ENCODE results near the gene HSP90AA1.

- TF ChIP-seq, protein P1, sequence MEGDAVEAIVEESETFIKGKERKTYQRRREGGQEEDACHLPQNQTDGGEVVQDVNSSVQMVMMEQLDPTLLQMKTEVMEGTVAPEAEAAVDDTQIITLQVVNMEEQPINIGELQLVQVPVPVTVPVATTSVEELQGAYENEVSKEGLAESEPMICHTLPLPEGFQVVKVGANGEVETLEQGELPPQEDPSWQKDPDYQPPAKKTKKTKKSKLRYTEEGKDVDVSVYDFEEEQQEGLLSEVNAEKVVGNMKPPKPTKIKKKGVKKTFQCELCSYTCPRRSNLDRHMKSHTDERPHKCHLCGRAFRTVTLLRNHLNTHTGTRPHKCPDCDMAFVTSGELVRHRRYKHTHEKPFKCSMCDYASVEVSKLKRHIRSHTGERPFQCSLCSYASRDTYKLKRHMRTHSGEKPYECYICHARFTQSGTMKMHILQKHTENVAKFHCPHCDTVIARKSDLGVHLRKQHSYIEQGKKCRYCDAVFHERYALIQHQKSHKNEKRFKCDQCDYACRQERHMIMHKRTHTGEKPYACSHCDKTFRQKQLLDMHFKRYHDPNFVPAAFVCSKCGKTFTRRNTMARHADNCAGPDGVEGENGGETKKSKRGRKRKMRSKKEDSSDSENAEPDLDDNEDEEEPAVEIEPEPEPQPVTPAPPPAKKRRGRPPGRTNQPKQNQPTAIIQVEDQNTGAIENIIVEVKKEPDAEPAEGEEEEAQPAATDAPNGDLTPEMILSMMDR (IDR thresholded peaks at IDR 0.05; ENCODE audit: borderline replicate concordance, extremely low read depth, low read length, poor library complexity, severe bottlenecking), result peak; percentile 33
- no peak for TF ChIP-seq EZH2 (IDR thresholded peaks at IDR 0.05; ENCODE audit: borderline replicate concordance, low read depth, low read length, severe bottlenecking)
Observed at GRCh38 chr14:102046337-102047278, 40.2 kb downstream of the HSP90AA1 start.
